Smooth muscle cell (in vitro differentiated cells): ENCODE measurements around the gene HRCT1. TPM values are rescaled to one million over a fixed set of nuclear protein-coding genes. Genes with fewer than 3 reads are reported as not detected.
"Not testable (repeated sequence)": the region's sequence is repeated elsewhere in the genome, so short reads cannot be mapped to it uniquely, and the experiment has no call there.

Experiments used
- DNase-seq: peaks from one replicate; lab custom pipeline; 2025; ENCODE audit not compliant: unreplicated experiment; lab: John Stamatoyannopoulos, UW
- H2AFZ ChIP-seq: fragments of 200-600 bp; sonication (generic); 2 replicates; pipeline ENCODE4 v1.6.0; 2016; ENCODE audit warnings: antibody characterized with exemption, low read depth, mild to moderate bottlenecking
- H3F3A ChIP-seq: fragments of 200-600 bp; sonication (generic); 2 replicates; pipeline ENCODE4 v1.6.0; 2017; ENCODE audit warnings: antibody characterized with exemption, low read depth
- H3K27ac ChIP-seq: fragments of 200-600 bp; sonication (generic); 2 replicates; pipeline ENCODE4 v1.5.1; 2016; ENCODE audit warnings: low read depth, mild to moderate bottlenecking
- H3K27me3 ChIP-seq: fragments of 200-600 bp; sonication (generic); 2 replicates; pipeline ENCODE4 v1.6.1; 2016; ENCODE audit warnings: low read depth, mild to moderate bottlenecking
- H3K36me3 ChIP-seq: fragments of 200-600 bp; sonication (generic); 2 replicates; pipeline ENCODE4 v1.5.1; 2016; ENCODE audit warnings: low read depth
- H3K4me1 ChIP-seq: fragments of 200-600 bp; sonication (generic); 2 replicates; pipeline ENCODE4 v1.5.1; 2016; ENCODE audit warnings: low read depth
- H3K4me2 ChIP-seq: fragments of 200-600 bp; sonication (generic); 2 replicates; pipeline ENCODE4 v1.6.0; 2016; ENCODE audit warnings: mild to moderate bottlenecking
- H3K4me3 ChIP-seq: fragments of 200-600 bp; sonication (generic); 2 replicates; pipeline ENCODE4 v1.5.1; 2016; ENCODE audit warnings: mild to moderate bottlenecking
- H3K79me2 ChIP-seq: fragments of 200-600 bp; sonication (generic); 2 replicates; pipeline ENCODE4 v1.6.0; 2016; ENCODE audit warnings: low read depth, mild to moderate bottlenecking
- H3K9ac ChIP-seq: fragments of 200-600 bp; sonication (generic); 2 replicates; pipeline ENCODE4 v1.6.0; 2016; ENCODE audit warnings: low read depth
- H3K9me3 ChIP-seq: fragments of 200-600 bp; sonication (generic); replicated peaks from 2 replicates; pipeline ENCODE4 v1.5.1; 2016; ENCODE audit warnings: low read depth
- H4K20me1 ChIP-seq: fragments of 200-600 bp; sonication (generic); 2 replicates; pipeline ENCODE4 v1.6.0; 2016; ENCODE audit warnings: low read depth
- WGBS: methylation state at CpG from one replicate; pipeline ENCODE4 v1.1.7; 2016; ENCODE audit warnings: low lambda C conversion rate; 5-methylcytosine and 5-hydroxymethylcytosine counted together
- polyA plus RNA-seq: library from polyadenylated mRNA; unstranded; fragments of >200 nt; fragmentation: Nextera tagmentation; extraction: Ambion mirVana; gene quantifications from 2 replicates; pipeline ENCODE4 v1.2.1, GENCODE V29; 2016
- total RNA-seq: library from RNA; depleted of rRNA; stranded (reverse); fragments of >200 nt; gene quantifications from 2 replicates; pipeline ENCODE4 v1.2.3, GENCODE V29; 2014
- TF ChIP-seq, protein P1 (sequence below): fragments of 200-600 bp; sonication (generic); IDR thresholded peaks from 2 replicates; pipeline ENCODE4 v1.5.1; 2017; ENCODE audit warnings: borderline replicate concordance, mild to moderate bottlenecking, antibody characterized with exemption; ENCODE audit not compliant: insufficient read depth, poor library complexity, severe bottlenecking

The HRCT1 gene
- total and polyA plus RNA-seq, 2 experiments from 2014 or later, result 0.45 TPM; not detected in 1

- H3K27ac ChIP-seq, result peak overlapping the region; percentile 77
- no peaks in the 10 kb centered on the region for H3K4me1 ChIP-seq
These were observed 24.5 kb downstream of the HRCT1 start for GRCh38 chr9:35930521-35930920.

GRCh38 chr9:35930989-35931388, 25.0 kb downstream of the HRCT1 start:
- Histone ChIP-seq H3K79me2 (no peaks in the 10 kb centered on the region), H3K36me3 (no peaks in the 10 kb centered on the region), H3K27ac (peak overlapping the region; percentile 77), H3K9ac (no peak overlapping the region), H3K4me2 (no peak overlapping the region), H2AFZ (no peak overlapping the region), H4K20me1 (no peaks in the 10 kb centered on the region), H3K4me1 (no peaks in the 10 kb centered on the region), H3K4me3 (no peak overlapping the region), H3K9me3 (no peaks in the 10 kb centered on the region), H3F3A (no peaks in the 10 kb centered on the region), H3K27me3 (no peaks in the 10 kb centered on the region)
- DNase-seq, result no peak
- TF ChIP-seq, protein P1, sequence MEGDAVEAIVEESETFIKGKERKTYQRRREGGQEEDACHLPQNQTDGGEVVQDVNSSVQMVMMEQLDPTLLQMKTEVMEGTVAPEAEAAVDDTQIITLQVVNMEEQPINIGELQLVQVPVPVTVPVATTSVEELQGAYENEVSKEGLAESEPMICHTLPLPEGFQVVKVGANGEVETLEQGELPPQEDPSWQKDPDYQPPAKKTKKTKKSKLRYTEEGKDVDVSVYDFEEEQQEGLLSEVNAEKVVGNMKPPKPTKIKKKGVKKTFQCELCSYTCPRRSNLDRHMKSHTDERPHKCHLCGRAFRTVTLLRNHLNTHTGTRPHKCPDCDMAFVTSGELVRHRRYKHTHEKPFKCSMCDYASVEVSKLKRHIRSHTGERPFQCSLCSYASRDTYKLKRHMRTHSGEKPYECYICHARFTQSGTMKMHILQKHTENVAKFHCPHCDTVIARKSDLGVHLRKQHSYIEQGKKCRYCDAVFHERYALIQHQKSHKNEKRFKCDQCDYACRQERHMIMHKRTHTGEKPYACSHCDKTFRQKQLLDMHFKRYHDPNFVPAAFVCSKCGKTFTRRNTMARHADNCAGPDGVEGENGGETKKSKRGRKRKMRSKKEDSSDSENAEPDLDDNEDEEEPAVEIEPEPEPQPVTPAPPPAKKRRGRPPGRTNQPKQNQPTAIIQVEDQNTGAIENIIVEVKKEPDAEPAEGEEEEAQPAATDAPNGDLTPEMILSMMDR, result no peak
- 46% methylated on average over 3 of the region's 3 CpGs for WGBS

More at GRCh38 chr9:35930521-35930920, 24.5 kb downstream of the HRCT1 start:
- no peak for DNase-seq
- Histone ChIP-seq H4K20me1 (no peaks in the 10 kb centered on the region), H3K36me3 (no peaks in the 10 kb centered on the region), H3K27me3 (no peaks in the 10 kb centered on the region), H3K9me3 (no peaks in the 10 kb centered on the region), H3K9ac (no peak overlapping the region), H3F3A (no peaks in the 10 kb centered on the region), H3K4me3 (no peak overlapping the region), H3K79me2 (no peaks in the 10 kb centered on the region), H3K4me2 (no peak overlapping the region), H2AFZ (no peak overlapping the region)
- TF ChIP-seq, protein P1, result no peak

- Histone ChIP-seq H3K4me2 (no peak overlapping the region), H3K4me3 (no peak overlapping the region), H3K36me3 (no peaks in the 10 kb centered on the region), H3K27ac (no peak overlapping the region), H3F3A (no peaks in the 10 kb centered on the region), H3K79me2 (no peaks in the 10 kb centered on the region), H3K27me3 (no peaks in the 10 kb centered on the region), H3K9ac (no peak overlapping the region), H3K4me1 (no peaks in the 10 kb centered on the region), H2AFZ (no peak overlapping the region), H4K20me1 (no peaks in the 10 kb centered on the region), H3K9me3 (no peaks in the 10 kb centered on the region)
- TF ChIP-seq, protein P1, result no peak
- no peak for DNase-seq
- 92% methylated on average over 3 of the region's 3 CpGs for WGBS
These were observed 26.7 kb downstream of the HRCT1 start for GRCh38 chr9:35932735-35933134.

DNA sequence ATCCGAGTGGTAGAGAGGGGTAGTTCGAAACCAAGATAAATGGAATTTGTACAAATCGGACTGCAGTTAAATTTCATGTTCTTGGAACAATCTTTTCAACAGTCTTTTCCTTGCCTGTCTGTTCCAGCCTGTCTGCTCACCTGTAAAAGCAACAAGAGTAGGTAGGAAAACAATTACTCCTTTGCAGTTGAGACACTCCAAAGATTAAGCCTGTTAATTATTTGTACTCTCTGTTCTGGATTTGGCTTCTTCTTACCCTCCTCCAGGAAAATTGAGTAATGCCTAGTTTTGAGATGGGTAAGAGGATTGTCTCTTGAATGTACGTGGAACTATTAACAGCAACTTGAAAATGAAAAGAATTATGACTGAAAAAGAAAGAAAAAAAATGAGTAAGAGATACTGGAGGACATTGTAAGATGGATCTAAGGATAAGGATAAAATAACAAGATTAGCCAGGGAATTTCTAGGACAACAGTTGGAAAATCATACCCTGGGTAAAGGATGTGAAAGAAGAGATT, 27.6 kb downstream of the HRCT1 start:
- Histone ChIP-seq H3K79me2 (no peaks in the 10 kb centered on the region), H3K4me3 (no peak overlapping the region), H3K4me2 (no peak overlapping the region), H3K4me1 (no peaks in the 10 kb centered on the region), H3K27me3 (no peaks in the 10 kb centered on the region), H3F3A (no peaks in the 10 kb centered on the region), H3K27ac (no peak overlapping the region), H4K20me1 (no peaks in the 10 kb centered on the region), H3K9me3 (no peaks in the 10 kb centered on the region), H2AFZ (no peak overlapping the region), H3K9ac (no peak overlapping the region), H3K36me3 (no peaks in the 10 kb centered on the region)
- WGBS, result 85% methylated on average over 4 of the region's 4 CpGs
- TF ChIP-seq, protein P1, result no peak
- no peak for DNase-seq

- not testable (repeated sequence) for H3K4me1 ChIP-seq, DNase-seq, H3K9me3 ChIP-seq, H4K20me1 ChIP-seq, H3K27me3 ChIP-seq, H3K36me3 ChIP-seq, H3K4me2 ChIP-seq, H3K27ac ChIP-seq, H3K4me3 ChIP-seq, H3F3A ChIP-seq, H3K79me2 ChIP-seq, H2AFZ ChIP-seq, H3K9ac ChIP-seq
- 90% methylated on average over 6 of the region's 6 CpGs for WGBS
These were observed 28.1 kb downstream of the HRCT1 start for GRCh38 chr9:35934069-35934468.
